ENCODE measurements around the gene ILF2.

The ILF2 gene

DNA sequence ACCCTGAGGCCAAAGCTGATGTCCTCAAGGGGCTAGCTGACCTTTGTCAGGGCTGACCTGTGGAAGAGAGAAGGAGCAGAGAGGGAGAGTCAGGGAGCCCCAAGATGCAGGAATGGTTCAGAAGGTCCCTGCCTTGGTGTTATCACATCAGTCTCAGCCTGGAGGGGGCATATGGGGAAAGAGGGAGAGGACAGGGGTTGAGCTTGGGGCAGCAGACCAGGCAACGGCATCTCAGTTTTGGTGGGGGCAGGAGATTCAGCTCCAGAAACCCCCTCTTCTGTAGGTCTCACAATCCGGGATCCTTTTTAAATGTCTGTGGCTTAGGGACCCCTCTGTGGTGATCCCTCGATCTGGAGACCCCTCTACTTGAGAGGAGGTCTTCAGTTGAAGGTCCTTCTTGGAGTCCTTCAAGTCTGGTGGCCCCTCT lies 44.3 kb downstream of the ILF2 start:
- no peak for DNase-seq

DNA sequence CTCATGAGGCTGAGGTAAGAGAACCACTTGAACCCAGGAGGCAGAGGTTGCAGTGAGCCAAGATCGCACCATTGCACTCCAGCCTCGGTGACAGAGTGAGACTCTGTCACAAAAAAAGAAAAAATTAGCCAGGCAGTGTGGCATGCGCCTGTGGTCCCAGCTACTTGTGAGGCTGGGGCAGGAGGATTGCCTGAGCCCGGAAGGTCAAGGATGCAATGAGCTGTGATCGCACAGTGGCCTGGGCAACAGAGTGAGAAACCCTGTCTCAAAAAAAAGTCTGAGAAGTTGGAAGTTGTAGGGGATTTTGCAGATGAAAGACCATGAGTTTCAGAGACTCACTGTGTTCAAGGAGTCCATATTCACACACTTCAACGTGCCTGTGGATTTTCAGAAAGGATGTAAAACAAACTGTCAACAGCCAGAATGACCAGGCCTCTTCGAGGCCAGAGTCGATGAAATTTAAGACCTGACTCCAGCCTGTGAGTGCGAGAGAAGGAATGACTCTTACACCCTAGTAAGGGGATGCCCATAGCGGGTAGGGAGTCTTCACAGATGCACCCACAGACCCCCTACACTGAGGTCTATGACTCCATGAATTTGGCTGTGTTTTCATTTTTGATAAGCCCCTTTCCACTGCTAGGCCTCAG lies 45.7 kb downstream of the ILF2 start:
- DNase-seq = no peak

DNA sequence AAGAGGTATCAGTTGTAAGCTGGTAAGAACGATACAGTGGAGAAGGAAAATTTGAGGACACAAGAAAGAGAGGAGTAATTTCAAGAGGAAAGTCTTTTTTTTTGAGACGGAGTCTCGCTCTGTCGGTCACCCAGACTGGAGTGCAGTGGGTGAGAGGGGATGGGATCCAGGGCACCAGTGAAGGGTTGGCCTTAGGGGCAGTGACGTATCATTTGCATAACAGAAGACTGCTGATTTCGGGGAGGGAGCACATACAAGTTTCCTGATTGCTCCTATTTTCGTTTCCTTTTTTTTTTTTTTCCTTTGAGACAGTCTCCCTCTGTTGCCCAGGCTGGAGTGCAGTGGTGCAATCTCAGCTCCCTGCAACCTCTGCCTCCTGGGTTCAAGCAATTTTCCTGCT lies 47.7 kb downstream of the ILF2 start:
- no peak for DNase-seq

DNA sequence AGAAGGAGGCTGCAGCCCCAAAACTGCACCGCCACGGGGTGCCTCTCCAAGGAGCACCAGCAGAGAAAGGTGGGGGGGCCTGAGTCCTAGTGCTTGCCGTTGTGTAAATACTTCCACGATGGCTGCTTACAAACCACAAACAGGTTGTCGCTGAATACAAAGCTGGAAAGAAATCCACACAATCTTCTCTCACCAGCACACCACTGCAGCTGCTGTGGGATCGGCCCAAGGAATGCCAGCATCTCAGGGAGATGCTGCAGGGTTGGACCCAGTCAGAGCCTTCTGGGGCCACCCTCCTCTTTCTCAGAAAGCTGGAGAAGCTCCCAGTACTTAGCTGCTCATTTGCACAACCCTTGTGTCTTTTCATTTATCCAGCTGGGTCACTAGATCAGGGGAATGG lies 51.6 kb downstream of the ILF2 start:
- DNase-seq = no peak

DNA sequence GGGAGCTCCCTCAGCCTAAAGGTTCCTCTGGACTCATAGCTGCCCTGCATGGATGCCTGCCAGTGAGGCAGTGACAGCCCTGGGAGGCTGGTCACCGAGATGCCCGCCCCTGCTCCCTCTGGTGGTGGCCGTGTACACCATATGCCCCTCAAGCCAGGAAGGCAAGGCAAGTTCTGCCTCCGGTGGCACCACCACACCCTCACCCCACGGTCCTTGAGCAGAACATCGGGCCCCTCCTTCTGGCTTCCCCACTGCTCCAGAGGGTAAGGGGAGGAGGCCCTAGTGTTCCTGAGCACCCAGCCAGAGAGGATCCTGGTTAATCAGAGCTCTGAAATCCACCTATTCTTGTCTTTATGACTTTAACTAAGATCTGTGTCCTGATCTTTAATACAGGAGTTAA lies 53.1 kb downstream of the ILF2 start:
- peak in 1 of 2 experiments; percentile 22 for DNase-seq

DNA sequence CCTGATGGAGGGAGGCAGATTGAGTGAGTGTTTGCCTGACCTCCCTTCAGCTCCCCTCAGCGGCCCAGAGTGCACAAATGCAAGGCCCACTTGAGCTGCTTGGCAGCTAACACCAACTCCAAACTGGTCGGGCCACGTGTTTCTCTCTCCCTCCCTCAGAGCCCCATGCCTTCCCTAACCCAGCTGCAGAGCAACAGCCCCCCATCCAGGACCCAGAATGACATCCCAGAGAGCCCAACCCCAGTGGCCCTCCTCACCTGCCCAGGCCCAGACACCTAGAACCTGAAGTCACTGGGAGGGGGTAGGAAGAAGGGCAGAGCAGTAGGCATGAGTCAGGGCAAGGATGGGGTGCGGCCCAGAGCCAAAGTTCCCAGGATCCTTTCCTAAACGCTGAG lies 53.9 kb downstream of the ILF2 start:
- no peak for DNase-seq

DNA sequence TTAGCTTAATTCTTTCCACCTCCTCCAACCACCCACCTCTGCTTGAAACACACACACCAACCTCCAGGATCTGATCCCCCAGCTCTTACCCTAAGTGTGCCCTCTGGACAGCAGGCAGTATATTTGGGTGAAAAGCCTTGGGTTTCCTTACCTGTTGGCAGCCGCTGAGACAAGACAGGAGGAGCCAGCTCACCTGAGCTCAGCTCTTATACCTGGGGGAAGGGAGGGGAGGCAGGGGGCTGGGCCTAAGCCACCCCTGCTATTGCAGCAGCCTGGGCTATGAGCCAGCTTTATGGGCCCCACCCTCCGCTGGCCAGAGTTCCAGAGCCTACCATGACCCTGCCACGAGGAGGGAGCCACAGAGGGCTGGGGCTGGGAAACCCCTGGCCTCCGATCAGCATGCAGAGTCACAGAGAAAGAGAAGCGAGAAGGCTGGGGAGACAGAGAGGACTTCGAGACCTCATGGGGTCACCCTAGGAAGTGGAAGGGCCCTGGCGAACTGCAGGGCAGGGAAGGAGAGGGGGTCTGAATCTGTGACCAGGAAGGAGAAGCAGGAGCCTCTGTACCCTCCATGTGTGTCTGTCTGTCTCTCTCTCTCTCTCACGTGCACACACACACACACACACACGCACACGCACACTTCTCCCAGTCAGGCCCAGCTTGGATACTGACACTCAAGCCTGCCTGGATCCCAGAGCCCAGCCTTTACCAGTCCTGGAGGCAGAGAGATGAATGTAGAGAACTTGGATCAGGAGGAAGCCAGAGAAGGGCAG lies 54.5 kb downstream of the ILF2 start, which contains the start of gene S100A14:
Gene S100A14, minus strand, starts transcription at position 182 of the 773 bp plus-strand sequence. CDS start 467 bp downstream, outside the sequence.
- no peak for DNase-seq

DNA sequence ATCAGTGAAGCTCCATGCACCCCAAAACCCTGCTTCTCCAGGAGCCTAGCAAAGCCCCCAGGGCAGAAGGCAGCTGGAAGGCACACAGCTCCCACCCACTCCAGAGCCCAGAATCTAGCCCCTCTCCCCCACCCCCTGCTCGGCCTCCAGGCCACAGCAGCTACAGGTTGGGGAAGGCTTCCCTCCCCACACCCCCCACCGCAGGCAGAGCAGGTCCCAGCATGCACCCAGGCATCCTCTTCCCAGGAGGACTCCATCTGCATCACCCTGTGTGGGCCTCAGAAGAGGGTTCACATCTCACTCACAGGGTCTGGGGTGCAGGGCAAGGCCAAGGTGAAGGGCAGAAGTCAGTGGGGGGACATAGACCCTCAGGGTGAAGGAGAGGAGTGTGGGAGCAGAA lies 55.4 kb downstream of the ILF2 start:
- no peak for DNase-seq

DNA sequence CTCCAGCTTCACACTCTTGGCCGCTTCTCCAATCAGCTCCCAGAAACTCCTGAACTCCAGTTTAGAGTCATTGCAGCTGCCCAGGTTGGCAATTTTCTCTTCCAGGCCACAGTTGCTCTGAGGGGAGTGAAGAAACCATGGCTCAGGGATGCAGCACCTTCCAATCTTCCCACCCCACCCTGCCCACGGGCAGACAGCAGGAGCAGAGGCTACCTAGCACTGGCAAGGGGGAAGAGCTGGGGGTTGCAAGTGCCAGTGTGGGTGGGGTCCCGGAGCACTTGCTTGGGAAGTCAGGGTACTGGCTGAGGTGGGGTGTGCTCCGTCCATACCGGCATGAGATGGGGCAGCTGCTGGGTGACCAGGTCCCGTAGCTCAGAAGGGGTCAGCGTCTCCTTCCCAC lies 55.9 kb downstream of the ILF2 start:
- DNase-seq = no peak

DNA sequence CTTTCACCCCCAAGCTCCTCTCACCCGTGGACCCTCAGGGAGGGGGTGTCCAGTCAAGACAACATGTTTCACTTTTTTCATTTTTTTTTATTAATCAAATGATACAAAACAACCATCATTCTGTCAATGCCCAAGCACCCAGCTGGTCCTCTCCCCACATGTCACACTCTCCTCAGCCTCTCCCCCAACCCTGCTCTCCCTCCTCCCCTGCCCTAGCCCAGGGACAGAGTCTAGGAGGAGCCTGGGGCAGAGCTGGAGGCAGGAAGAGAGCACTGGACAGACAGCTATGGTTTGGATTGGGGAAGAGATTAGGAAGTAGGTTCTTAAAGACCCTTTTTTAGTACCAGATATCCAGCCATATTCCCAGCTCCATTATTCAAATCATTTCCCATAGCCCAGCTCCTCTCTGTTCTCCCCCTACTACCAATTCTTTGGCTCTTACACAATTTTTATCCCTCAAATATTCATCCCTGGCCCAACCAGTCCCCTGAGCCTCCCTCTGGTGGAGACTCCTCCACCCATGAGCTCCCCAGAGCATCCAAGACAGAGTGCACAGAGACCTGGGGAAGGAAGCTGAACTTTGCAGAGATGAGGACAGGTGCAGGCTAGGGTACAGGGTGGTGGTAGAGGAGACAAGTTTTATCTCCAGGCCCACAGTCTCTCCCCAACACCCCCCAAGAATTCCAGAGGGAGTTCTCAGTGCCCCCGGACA lies 56.4 kb downstream of the ILF2 start:
- no peak for DNase-seq

DNA sequence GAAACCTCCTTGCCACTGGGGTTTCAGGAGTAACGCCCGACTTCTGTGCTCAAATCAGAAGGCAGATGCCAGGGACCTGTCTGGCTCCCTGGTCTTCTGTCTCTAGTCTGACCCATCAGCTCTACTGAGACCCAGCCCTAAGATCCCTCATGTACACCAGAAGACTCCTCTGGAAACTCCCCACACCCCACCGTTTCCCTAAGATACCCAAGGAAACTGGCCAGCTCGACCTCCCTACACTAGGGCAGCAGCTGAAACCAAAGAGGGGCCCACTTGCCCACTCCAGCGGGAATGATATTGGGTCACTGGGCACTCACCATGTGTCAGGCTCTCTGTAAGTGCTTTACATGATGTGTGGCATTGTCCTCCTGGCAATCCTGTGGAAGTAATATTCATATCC lies 57.4 kb downstream of the ILF2 start:
- no peak for DNase-seq

DNA sequence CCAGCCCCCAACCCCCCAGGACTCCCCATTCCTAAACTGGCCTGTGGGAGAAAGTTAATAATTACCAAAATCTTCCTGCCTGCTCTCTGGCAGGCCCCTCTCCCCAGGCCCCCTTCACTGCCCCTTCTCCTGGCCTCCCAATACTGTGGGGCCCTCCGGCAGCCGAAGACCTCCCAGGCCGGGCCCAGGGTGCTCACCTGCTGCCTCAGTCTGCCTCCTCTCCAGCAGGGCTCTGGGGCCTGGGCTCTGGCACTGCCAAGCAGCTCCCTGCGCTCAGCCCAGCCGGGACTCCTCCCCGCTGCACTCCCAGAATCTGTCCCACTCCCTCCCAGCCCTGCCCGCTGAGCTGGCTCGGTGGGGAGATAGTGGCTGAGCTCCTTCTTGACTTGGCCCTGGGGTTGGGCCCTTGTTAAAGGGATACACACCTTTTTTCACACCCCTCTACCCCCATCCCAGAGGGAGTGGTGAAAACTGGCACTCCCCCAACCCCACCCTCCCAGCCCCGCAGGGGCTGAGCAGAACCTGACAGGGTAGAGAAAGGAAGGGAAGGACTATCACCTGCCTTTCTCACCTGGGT lies 58.0 kb downstream of the ILF2 start, which contains the start of gene S100A16:
Gene S100A16, minus strand, starts transcription at position 383 of the 577 bp plus-strand sequence. CDS start 4,986 bp downstream, outside the sequence.
- no peak for DNase-seq

DNA sequence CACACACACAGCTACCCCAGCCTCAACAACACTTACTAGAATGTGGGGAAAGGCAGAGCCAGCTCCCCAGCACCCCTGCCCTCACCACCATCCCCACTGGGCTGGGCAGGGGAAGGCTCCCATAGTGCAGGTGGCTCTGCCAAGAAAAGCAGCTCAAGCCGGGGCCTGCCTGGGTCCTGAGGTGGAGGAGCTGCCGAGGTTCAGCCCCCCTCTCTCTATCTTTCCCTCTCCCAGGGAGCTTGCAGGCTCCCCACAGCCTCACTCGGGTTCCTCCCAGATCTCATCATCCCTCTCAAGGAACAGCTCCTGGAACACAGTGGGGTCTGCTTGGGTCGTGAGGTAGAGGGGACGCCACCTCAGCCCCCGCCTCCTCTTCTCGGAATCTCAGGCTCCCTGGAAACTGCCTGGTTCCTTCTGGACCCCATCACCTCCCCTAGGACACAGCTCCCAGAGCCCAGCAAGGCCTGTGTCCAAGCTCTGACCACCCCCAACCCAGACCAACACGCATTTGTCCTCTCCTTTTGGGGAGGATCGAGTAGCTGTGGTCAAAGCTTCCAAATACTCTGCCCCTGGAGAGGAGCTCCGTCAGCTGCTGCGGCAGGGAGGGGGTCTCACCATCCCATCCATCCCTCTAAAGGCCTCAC lies 58.6 kb downstream of the ILF2 start:
- no peak for DNase-seq

All from Kasumi-1 (cell line).